Raji (cell line): ENCODE data around the gene FHOD1.

Experiments
- POLR2A ChIP-seq: IDR thresholded peaks from 2 replicates; pipeline ENCODE4 v1.6.1; 2011; ENCODE audit warnings: low read depth, low read length, control low read depth; ENCODE audit not compliant: insufficient read depth

FHOD1 gene

GRCh38 chr16:67247192-67248072 lies at the start of gene FHOD1:
Gene FHOD1, minus strand, starts transcription at chr16:67247481. Its CDS starts 71 bp downstream, at chr16:67247410.
- TF ChIP-seq POLR2A = peak; percentile 73

- TF ChIP-seq POLR2A = no peak
These were observed 49.1 kb upstream of the FHOD1 start for GRCh38 chr16:67296420-67296819.

DNA sequence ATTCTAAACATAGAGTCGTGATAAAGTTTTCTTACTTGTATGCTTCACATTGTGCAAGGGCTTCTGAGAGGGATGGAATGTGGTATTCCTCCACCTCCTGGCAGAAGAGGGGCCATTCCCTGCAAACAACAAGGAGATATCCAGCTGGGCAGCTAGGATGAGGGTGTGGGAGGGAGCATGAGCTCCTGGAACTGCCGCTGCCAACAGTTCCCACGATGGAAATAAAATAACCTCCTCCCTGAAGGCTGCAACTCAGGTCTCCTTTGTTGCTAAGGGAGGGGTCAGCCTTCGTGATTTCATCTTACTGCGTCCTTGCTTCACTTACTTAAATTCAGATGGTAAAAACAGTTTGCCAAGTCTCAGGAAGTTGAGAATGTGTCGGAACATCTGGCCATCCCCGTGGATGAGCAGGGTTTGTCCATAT lies 47.7 kb upstream of the FHOD1 start:
- no peak for TF ChIP-seq POLR2A

DNA sequence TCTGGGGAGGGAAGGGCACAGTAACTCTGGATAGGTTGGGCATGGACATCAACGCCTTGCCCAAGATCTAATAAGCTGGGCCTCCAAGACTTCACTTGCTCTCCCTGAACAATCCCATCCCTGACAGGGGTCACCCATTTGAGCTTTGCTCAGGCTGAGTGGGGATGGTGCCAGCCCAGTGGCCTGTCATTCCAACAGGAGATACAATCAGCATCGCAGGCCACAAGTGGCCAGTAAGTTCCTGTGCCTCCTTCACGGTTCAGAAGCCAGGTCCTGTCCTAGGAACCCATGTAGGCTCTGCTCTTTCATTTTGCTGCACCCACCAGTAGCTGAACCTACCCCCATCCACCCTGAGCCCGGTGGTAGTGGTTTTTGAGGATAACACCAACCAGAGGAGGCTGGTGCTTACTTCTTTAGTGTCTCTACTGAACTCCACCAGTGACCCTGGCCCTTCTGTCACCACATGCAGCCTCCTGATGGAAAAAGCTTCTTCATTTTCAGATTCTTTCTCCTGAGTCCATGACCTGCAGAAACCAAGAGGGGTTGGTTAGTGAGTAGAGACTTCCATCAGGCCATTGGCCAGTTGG lies 47.0 kb upstream of the FHOD1 start:
- no peak for TF ChIP-seq POLR2A

- TF ChIP-seq POLR2A = no peak
These were observed 44.2 kb upstream of the FHOD1 start for GRCh38 chr16:67291461-67291860.

DNA sequence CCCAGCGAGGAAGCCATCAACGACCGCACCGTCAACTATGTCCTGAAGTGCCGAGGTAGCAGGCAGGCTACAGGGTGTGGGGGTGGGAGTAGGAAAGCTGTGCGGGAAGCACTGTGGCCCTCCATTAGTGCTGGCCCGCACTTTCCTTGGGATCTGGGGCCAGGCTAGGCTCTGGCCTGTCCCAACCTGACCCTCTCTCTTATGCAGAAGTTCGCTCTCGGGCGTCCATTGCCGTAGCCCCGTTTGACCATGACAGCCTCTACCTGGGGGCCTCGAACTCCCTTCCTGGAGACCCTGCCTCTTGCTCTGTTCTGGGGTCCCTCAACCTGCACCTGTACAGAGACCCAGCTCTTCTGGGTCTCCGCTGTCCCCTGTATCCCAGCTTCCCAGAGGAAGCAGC lies 40.7 kb upstream of the FHOD1 start:
- no peak for TF ChIP-seq POLR2A

- TF ChIP-seq POLR2A = no peak
These were observed 39.4 kb upstream of the FHOD1 start for GRCh38 chr16:67286441-67287235.

- TF ChIP-seq POLR2A = no peak
These were observed 37.7 kb upstream of the FHOD1 start for GRCh38 chr16:67284699-67285646.

DNA sequence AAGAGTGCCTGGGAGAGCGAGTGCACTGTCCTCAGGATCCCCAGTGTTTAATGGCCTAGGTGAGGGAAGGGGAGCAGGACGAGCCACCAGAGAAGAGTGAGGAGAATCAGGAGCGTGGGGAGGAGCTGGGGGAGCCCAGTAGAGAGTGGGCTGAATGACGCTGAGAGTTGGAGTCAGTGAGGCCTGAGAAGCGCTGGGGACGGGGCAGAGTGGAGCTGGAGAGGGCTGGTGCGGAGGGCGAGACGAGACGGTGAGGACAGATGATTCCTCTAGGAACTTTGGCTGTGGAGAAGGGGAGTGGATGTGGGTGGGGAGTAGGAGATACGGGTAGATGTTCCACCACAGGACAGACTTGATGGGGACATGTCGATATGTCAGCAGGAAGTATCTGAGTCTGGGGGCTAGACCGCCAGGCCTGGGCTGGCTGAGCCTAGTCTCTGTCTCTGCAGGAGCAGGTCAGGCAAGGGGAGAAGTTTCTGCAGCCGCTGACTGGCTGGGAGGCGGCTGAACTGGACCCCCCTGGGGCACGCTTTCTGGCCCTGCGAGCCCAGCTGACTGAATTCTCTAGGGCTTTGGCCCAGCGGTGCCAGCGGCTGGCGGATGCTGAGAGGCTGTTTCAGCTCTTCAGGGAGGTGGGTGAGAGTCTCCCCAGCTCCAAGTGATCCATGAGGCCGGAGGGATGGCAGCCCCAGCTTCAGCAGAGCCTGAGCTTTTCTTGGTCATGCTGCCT lies 36.7 kb upstream of the FHOD1 start:
- no peak for TF ChIP-seq POLR2A

GRCh38 chr16:67283039-67283825 lies 36.0 kb upstream of the FHOD1 start:
- no peak for TF ChIP-seq POLR2A

DNA sequence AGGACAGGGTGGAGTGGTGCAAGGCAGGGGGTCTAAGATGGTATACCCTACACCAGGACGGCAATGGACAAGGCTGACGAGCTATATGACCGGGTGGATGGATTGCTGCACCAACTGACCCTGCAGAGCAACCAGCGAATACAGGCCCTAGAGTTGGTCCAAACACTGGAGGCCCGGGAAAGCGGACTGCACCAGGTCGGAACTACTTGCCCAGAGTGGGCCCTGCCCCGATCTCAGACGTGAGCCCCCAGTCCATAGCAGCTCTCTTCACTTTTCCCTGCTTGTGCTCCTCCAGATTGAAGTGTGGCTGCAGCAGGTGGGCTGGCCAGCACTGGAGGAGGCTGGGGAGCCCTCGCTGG lies 35.1 kb upstream of the FHOD1 start:
- TF ChIP-seq POLR2A = no peak

- no peak for TF ChIP-seq POLR2A
These were observed 34.5 kb upstream of the FHOD1 start for GRCh38 chr16:67281536-67282446.
